ENCODE data around the gene DGKQ. TPM values are rescaled to one million over a fixed set of nuclear protein-coding genes. Genes with fewer than 3 reads are reported as not detected.

DGKQ gene
- total RNA-seq, 1 donor from 2014 or later, result 5.1 TPM

DNA sequence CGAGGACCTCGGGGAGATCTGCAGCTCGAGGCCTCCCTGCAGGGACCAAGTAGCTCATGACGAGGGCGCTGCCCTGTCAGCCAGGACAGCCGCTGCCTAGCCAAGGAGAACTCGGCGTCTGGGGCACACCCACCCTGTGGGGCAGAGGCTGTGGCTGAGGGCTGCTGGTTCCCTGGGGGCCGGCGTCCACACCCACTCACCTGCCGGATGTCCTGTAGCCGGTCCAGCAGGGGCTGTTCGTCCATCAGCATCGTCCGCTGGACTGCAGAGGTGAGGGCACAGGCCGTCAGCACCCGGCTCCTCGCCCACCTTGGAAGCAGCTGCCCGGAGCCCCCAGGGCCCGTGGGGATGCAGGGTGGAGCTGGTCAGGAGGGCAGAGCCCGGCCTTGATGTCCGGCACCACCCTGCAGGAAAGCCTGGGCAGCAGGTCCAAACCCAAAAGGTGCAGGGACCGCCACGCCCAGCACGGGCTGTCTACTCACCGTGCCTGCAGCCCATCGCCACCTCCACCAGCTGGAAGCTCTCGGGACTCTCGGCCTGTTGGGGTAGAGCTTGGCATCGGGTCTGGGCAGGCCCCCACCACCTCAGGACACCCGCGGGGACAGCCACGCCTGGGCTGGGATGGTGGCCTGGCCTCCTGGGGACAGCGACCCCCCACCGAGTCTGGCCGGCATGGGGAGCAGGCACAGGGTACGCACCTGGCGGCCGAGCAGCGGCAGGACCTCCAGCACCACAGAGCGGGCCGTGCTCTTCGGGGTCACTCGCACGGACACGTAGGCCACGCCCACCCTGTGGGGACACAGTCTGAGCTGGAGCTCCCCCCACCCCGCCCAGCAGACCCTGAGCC lies 6.9 kb downstream of the DGKQ start:
- Mint-ChIP-seq H3K4me3 (no peak overlapping the region), H3K36me3 (peaks cover 2% of the 10 kb centered on the region), H3K9me3 (no peaks in the 10 kb centered on the region), H3K27ac (no peak overlapping the region), H3K27me3 (ENCODE audit: insufficient read depth, low read depth) (peaks cover 2% of the 10 kb centered on the region), H3K4me1 (no peaks in the 10 kb centered on the region)
- Histone ChIP-seq H3K4me2 (no peak overlapping the region), H3K9me3 (ENCODE audit: low read depth) (no peaks in the 10 kb centered on the region), H3K4me3 (no peak overlapping the region), H3K27ac (no peak overlapping the region), H4K20me1 (ENCODE audit: low read depth) (peaks cover 20% of the 10 kb centered on the region), H3K4me1 (no peaks in the 10 kb centered on the region), H3K9ac (no peak overlapping the region), H3K36me3 (no peaks in the 10 kb centered on the region), H3K27me3 (peaks cover 46% of the 10 kb centered on the region), H3K79me2 (ENCODE audit: low read depth) (no peaks in the 10 kb centered on the region), H2AFZ (replicated peaks) (no peak overlapping the region), H3F3A (ENCODE audit: low read depth) (no peaks in the 10 kb centered on the region)
- TF ChIP-seq EZH2phosphoT487 (IDR thresholded peaks at IDR 0.05) (no peak), CTCF (IDR thresholded peaks at IDR 0.05) (no peak), EZH2 (IDR thresholded peaks at IDR 0.05) (no peak)
- DNase-seq (ENCODE audit: low spot score), result no peak

- no peaks in the 10 kb centered on the region for H3K9me3 ChIP-seq (ENCODE audit: low read depth)
- no peaks in the 10 kb centered on the region for H3K79me2 ChIP-seq (ENCODE audit: low read depth)
- TF ChIP-seq EZH2 (IDR thresholded peaks at IDR 0.05) (no peak), CTCF (IDR thresholded peaks at IDR 0.05) (no peak), EZH2phosphoT487 (IDR thresholded peaks at IDR 0.05) (no peak)
- H3K4me3 ChIP-seq, result no peak overlapping the region
- peaks cover 39% of the 10 kb centered on the region for H3K27me3 ChIP-seq
- no peaks in the 10 kb centered on the region for H3K4me1 ChIP-seq
- no peaks in the 10 kb centered on the region for H3F3A ChIP-seq (ENCODE audit: low read depth)
- H3K4me2 ChIP-seq, result no peak overlapping the region
- H2AFZ ChIP-seq (replicated peaks), result no peak overlapping the region
- Mint-ChIP-seq H3K4me3 (no peak overlapping the region), H3K9me3 (no peaks in the 10 kb centered on the region), H3K36me3 (peaks cover 2% of the 10 kb centered on the region), H3K4me1 (no peaks in the 10 kb centered on the region), H3K27me3 (ENCODE audit: insufficient read depth, low read depth) (no peaks in the 10 kb centered on the region), H3K27ac (no peak overlapping the region)
- peaks cover 14% of the 10 kb centered on the region for H4K20me1 ChIP-seq (ENCODE audit: low read depth)
- DNase-seq (ENCODE audit: low spot score), result no peak
- no peak overlapping the region for H3K27ac ChIP-seq
- no peaks in the 10 kb centered on the region for H3K36me3 ChIP-seq
- no peak overlapping the region for H3K9ac ChIP-seq
These were observed 7.6 kb downstream of the DGKQ start for GRCh38 chr4:965766-966134.

DNA sequence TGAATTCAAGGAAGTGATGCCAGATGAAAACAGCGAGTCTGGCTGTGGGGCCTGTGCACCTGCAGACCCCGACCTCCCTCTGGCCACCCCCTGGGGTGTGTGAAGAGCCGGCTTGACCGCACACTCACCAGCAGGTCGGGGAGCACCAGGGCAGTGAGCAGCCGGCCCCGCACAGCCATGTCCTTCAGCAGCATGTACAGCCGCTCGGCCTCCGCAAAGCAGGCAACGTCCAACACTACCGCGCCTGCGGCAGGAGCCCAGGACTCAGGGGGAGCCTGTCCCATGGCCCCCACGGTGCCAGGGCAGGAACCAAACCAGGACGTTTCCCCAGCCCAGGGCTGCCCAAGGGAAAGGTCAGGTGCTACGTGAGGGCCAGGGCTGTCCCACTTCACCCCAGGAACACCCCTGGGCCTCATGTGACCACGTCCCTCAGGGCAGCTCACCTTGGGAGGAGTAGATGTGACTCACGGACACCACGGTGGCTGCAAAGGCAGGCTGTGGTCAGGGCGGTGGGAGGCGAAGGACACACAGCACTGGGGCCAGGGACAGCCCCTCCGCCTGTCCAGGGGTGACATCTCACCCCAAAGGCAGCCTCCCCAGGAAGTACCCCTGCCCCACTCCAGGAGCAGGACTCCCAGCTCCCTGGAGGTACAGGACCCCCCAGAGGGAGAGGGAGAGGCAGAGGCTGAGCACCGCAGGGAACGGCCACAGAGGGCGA lies 8.2 kb downstream of the DGKQ start:
- no peak overlapping the region for H3K4me3 ChIP-seq
- no peaks in the 10 kb centered on the region for H3K4me1 ChIP-seq
- no peaks in the 10 kb centered on the region for H3K36me3 Mint-ChIP-seq
- no peaks in the 10 kb centered on the region for H3K27me3 Mint-ChIP-seq (ENCODE audit: insufficient read depth, low read depth)
- no peak overlapping the region for H3K27ac ChIP-seq
- no peak overlapping the region for H3K27ac Mint-ChIP-seq
- H3K9ac ChIP-seq, result no peak overlapping the region
- no peaks in the 10 kb centered on the region for H3K9me3 ChIP-seq (ENCODE audit: low read depth)
- H3K4me3 Mint-ChIP-seq, result no peak overlapping the region
- H3K4me1 Mint-ChIP-seq, result no peaks in the 10 kb centered on the region
- TF ChIP-seq EZH2phosphoT487 (IDR thresholded peaks at IDR 0.05) (no peak), EZH2 (IDR thresholded peaks at IDR 0.05) (no peak), CTCF (IDR thresholded peaks at IDR 0.05) (no peak)
- no peaks in the 10 kb centered on the region for H3F3A ChIP-seq (ENCODE audit: low read depth)
- H3K36me3 ChIP-seq, result no peaks in the 10 kb centered on the region
- no peak for DNase-seq (ENCODE audit: low spot score)
- H4K20me1 ChIP-seq (ENCODE audit: low read depth), result peaks cover 11% of the 10 kb centered on the region
- H3K27me3 ChIP-seq, result peaks cover 34% of the 10 kb centered on the region
- no peak overlapping the region for H3K4me2 ChIP-seq
- H3K9me3 Mint-ChIP-seq, result no peaks in the 10 kb centered on the region
- H2AFZ ChIP-seq (replicated peaks), result no peak overlapping the region
- no peaks in the 10 kb centered on the region for H3K79me2 ChIP-seq (ENCODE audit: low read depth)
